Esophagus squamous epithelium (tissue), 5 donors: ENCODE results near the gene ING5. TPM values are rescaled to one million over a fixed set of nuclear protein-coding genes. Genes with fewer than 3 reads are reported as not detected.
"Not testable (repeated sequence)": the region's sequence is repeated elsewhere in the genome, so short reads cannot be mapped to it uniquely, and the experiment has no call there.

Experiments used
- DNase-seq: peaks from one replicate; lab custom pipeline; 2025; lab: John Stamatoyannopoulos, UW
- H3K27ac ChIP-seq, 4 donors: fragments of 200-600 bp; sonication (generic); one replicate each; pipeline ENCODE4 v1.5.1; 2016 to 2019; ENCODE audit warnings: mild to moderate bottlenecking in 1 of 4
- H3K27me3 ChIP-seq, 4 donors: fragments of 200-600 bp; sonication (generic); 1 replicate in 3 of 4; 2 replicates in 1 of 4; pipeline versions ENCODE4 v1.5.1 to v1.6.0; 2017 to 2021; ENCODE audit warnings: antibody characterized with exemption in 1 of 4
- H3K36me3 ChIP-seq, 3 donors: fragments of 200-600 bp; sonication (generic); one replicate each; pipeline ENCODE4 v1.5.1; 2016 to 2019
- H3K4me1 ChIP-seq, 3 donors: fragments of 200-600 bp; sonication (generic); one replicate each; pipeline ENCODE4 v1.5.1; 2017 to 2019
- H3K4me3 ChIP-seq, 4 donors: fragments of 200-600 bp; sonication (generic); 1 replicate in 3 of 4; 2 replicates in 1 of 4; pipeline ENCODE4 v1.5.1; 2016 to 2019; ENCODE audit warnings: mild to moderate bottlenecking in 2 of 4, moderate library complexity in 1 of 4
- H3K9me3 ChIP-seq, 3 donors: fragments of 200-600 bp; sonication (generic); one replicate each; pipeline ENCODE4 v1.5.1; 2016 to 2019
- POLR2A ChIP-seq, 4 donors: fragments of 450-650 bp; IDR thresholded peaks; one replicate each; pipeline ENCODE4 v1.6.1; 2017; ENCODE audit warnings: antibody characterized with exemption in 4 of 4, mild to moderate bottlenecking in 4 of 4, moderate library complexity in 3 of 4
- WGBS, 2 donors: methylation state at CpG; one replicate each; pipeline ENCODE4 v1.1.5; 2018; 5-methylcytosine and 5-hydroxymethylcytosine counted together
- intact Hi-C: fragments of 100-400 bp; cut with DNase I; formaldehyde crosslinking; loops from one replicate; pipeline ENCODE4 v1.15.0; 2022
- total RNA-seq, 4 donors: library from RNA; depleted of rRNA; stranded (reverse); fragments of >200 nt; gene quantifications; one replicate each; pipeline ENCODE4 v1.1.0, GENCODE V29; 2016
- TF ChIP-seq, protein P1 (sequence below), 6 experiments: fragments of 450-650 bp in 4 of 6; fragments of 200-600 bp in 2 of 6; sonication (generic) in 2 of 6; IDR thresholded peaks; one replicate each; pipeline ENCODE4 v1.5.1; 2016 to 2019; ENCODE audit warnings: antibody characterized with exemption in 6 of 6, mild to moderate bottlenecking in 4 of 6, moderate library complexity in 4 of 6
- donor health status: DM: yes; HTN: yes; CAD: no.

ING5 gene
- total RNA-seq, 4 donors from 2014 or later = 10.4 to 39.3 (median 18.8) TPM

GRCh38 chr2:241739651-241740050, 37.8 kb downstream of the ING5 start:
- Histone ChIP-seq H3K27ac (no peak overlapping the region), H3K27me3 (no peaks in the 10 kb centered on the region), H3K4me3 (no peak overlapping the region), H3K4me1 (peaks cover 7 to 54% (median 11%) of the 10 kb centered on the region in 3 donors), H3K36me3 (peaks cover 11 to 64% (median 13%) of the 10 kb centered on the region in 3 donors), H3K9me3 (no peaks in the 10 kb centered on the region)
- TF ChIP-seq, protein P1, sequence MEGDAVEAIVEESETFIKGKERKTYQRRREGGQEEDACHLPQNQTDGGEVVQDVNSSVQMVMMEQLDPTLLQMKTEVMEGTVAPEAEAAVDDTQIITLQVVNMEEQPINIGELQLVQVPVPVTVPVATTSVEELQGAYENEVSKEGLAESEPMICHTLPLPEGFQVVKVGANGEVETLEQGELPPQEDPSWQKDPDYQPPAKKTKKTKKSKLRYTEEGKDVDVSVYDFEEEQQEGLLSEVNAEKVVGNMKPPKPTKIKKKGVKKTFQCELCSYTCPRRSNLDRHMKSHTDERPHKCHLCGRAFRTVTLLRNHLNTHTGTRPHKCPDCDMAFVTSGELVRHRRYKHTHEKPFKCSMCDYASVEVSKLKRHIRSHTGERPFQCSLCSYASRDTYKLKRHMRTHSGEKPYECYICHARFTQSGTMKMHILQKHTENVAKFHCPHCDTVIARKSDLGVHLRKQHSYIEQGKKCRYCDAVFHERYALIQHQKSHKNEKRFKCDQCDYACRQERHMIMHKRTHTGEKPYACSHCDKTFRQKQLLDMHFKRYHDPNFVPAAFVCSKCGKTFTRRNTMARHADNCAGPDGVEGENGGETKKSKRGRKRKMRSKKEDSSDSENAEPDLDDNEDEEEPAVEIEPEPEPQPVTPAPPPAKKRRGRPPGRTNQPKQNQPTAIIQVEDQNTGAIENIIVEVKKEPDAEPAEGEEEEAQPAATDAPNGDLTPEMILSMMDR (IDR thresholded peaks at IDR 0.05) = no peak
- no peak for TF ChIP-seq POLR2A (IDR thresholded peaks at IDR 0.05)
- intact Hi-C loops = loop anchor here (10.0 kb wide), 1 partner anchor 135 kb away; no protein-coding TSS in a partner anchor
- DNase-seq = no peak
- WGBS, 2 donors = 67 to 78% methylated on average over 10 to 12 of the region's 12 CpGs

DNA sequence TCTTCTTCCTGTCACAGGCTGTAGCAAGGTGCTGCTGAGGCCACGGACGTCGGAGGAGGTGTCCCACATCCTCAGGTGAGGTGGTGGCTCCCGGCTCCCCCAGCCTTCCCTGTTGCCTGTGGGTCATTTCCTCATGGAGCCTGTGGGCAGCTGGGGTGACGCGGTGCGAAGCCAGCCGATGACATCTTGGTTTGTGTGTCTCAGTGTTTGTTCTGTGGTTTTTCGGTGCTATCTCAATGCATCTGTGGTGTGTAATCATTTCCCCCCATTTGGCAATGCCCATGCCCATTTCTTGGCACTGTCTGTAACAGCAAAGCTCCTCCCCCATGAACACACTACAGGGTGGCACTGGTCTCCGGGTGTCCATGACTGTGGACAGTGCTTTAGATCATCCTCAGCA, 39.2 kb downstream of the ING5 start:
- H3K27me3 ChIP-seq = no peaks in the 10 kb centered on the region
- peaks cover 16 to 78% (median 17%) of the 10 kb centered on the region in 3 donors for H3K36me3 ChIP-seq
- intact Hi-C loops = no loop called here
- H3K27ac ChIP-seq = no peak overlapping the region
- no peak for DNase-seq
- TF ChIP-seq, protein P1 (IDR thresholded peaks at IDR 0.05) = no peak
- no peak for TF ChIP-seq POLR2A (IDR thresholded peaks at IDR 0.05)
- 54 to 75% methylated on average over 8 to 10 of the region's 10 CpGs for whole genome bisulfite sequencing, 2 donors
- H3K4me3 ChIP-seq = no peak overlapping the region
- H3K4me1 ChIP-seq = peaks cover 3 to 44% (median 6%) of the 10 kb centered on the region in 3 donors
- H3K9me3 ChIP-seq = no peaks in the 10 kb centered on the region

DNA sequence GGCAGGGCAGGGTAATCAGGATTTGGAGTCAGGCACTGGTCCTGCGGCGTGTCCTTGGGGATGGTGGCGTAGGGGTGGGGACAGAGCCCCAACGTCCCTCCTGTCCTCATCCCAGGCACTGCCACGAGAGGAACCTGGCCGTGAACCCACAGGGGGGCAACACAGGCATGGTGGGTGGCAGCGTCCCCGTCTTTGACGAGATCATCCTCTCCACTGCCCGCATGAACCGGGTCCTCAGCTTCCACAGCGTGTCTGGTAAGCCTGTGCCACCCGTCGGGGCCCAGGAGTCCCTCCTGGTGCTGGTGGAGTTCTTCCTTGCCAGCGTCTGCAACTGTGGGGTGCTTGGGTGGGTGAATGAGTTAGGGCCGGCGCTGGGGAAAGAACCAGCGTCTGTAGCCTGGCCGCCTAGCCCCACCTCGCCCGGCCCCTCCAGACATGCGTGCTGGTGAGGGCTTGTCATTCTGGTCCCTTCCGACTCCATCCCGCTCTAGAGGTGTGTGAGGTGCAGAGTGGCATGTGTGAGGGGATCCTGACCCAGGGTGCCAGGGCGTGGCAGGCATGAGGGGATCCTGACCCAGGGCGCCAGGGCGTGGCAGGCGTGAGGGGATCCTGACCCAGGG, 40.6 kb downstream of the ING5 start:
- H3K4me1 ChIP-seq = peaks cover 3 to 30% (median 3%) of the 10 kb centered on the region in 3 donors
- 98% methylated on average over 8 of the region's 28 CpGs; no CpG with 5 or more reads in 1 of the 2 donors for WGBS, 2 donors
- intact Hi-C loops = no loop called here
- H3K36me3 ChIP-seq = peaks cover 16 to 92% (median 17%) of the 10 kb centered on the region in 3 donors
- TF ChIP-seq POLR2A (IDR thresholded peaks at IDR 0.05) = no peak
- TF ChIP-seq, protein P1 (IDR thresholded peaks at IDR 0.05) = no peak
- no peaks in the 10 kb centered on the region for H3K27me3 ChIP-seq
- no peak for DNase-seq
- H3K4me3 ChIP-seq = no peak overlapping the region
- no peak overlapping the region for H3K27ac ChIP-seq
- no peaks in the 10 kb centered on the region for H3K9me3 ChIP-seq

DNA sequence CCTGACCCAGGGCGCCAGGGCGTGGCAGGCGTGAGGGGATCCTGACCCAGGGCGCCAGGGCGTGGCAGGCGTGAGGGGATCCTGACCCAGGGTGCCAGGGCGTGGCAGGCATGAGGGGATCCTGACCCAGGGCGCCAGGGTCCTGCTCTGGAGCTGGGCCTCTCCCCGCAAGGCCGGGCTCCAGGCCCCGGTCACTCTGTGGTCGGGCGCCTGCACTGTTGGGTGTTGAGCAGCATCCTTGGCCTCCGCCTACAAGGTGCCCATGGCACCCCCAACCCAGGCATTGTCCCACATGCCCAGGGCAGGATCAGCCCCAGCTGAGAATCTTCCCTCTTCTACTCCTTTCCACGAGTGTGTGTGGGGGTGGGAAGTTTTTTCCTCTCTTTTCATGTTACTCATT, 41.2 kb downstream of the ING5 start:
- DNase-seq, H3K27ac ChIP-seq, H3K4me3 ChIP-seq, H3K27me3 ChIP-seq, H3K9me3 ChIP-seq, intact Hi-C loops: not testable (repeated sequence)
- 67 to 80% methylated on average over 1 to 2 of the region's 15 CpGs for WGBS, 2 donors
- H3K36me3 ChIP-seq = peaks cover 16 to 95% (median 17%) of the 10 kb centered on the region in 3 donors
- H3K4me1 ChIP-seq = peaks cover 0 to 24% (median 3%) of the 10 kb centered on the region in 3 donors

- no peak for DNase-seq
- Histone ChIP-seq H3K27me3 (no peaks in the 10 kb centered on the region), H3K4me3 (no peak overlapping the region), H3K36me3 (peaks cover 17 to 95% (median 21%) of the 10 kb centered on the region in 3 donors), H3K27ac (no peak overlapping the region), H3K9me3 (no peaks in the 10 kb centered on the region), H3K4me1 (peaks cover 0 to 18% (median 1%) of the 10 kb centered on the region in 3 donors)
- intact Hi-C loops = no loop called here
- WGBS, 2 donors = 88% methylated on average over 8 of the region's 16 CpGs; no CpG with 5 or more reads in 1 of the 2 donors
- TF ChIP-seq, protein P1 (IDR thresholded peaks at IDR 0.05) = no peak
- no peak for TF ChIP-seq POLR2A (IDR thresholded peaks at IDR 0.05)
Measured at GRCh38 chr2:241743620-241744019, 41.8 kb downstream of the ING5 start.
